ENCODE data around the gene PDK2. TPM values are rescaled to one million over a fixed set of nuclear protein-coding genes. Genes with fewer than 3 reads are reported as not detected.

Gene PDK2
- total RNA-seq, 4 donors from 2014 or later = 37.9 to 77.7 (median 49.8) TPM

GRCh38 chr17:50149091-50149416 is 53.9 kb downstream of the PDK2 start:
- peaks cover 0 to 83% (median 43%) of the 10 kb centered on the region in 4 donors for H3K4me1 ChIP-seq
- whole genome bisulfite sequencing, 2 donors = 0 to 1% methylated on average over 13 to 25 of the region's 30 CpGs
- peak overlapping the region; percentile 81 to 94 (median 90) for H3K27ac ChIP-seq
- no peak for TF ChIP-seq CTCF (IDR thresholded peaks at IDR 0.05)
- TF ChIP-seq POLR2A (IDR thresholded peaks at IDR 0.05) = no peak
- TF ChIP-seq EP300 (IDR thresholded peaks at IDR 0.05) = no peak
- H3K4me3 ChIP-seq = peak overlapping the region; percentile 72 to 96 (median 93)
- H3K9me3 ChIP-seq = no peaks in the 10 kb centered on the region
- H3K36me3 ChIP-seq = peaks cover 0 to 10% (median 0%) of the 10 kb centered on the region in 3 donors
- DNase-seq (ENCODE audit: low spot score in 2 of 2) = no peak
- H3K27me3 ChIP-seq = no peaks in the 10 kb centered on the region

GRCh38 chr17:50149417-50150353 is 54.5 kb downstream of the PDK2 start:
- H3K9me3 ChIP-seq = no peaks in the 10 kb centered on the region
- H3K27me3 ChIP-seq = no peaks in the 10 kb centered on the region
- peaks cover 0 to 3% (median 0%) of the 10 kb centered on the region in 3 donors for H3K36me3 ChIP-seq
- H3K27ac ChIP-seq = peak overlapping the region; percentile 81 to 94 (median 90)
- peak overlapping the region; percentile 72 to 96 (median 93) for H3K4me3 ChIP-seq
- peaks cover 0 to 83% (median 42%) of the 10 kb centered on the region in 4 donors for H3K4me1 ChIP-seq
- TF ChIP-seq CTCF (IDR thresholded peaks at IDR 0.05) (peak in 4 of 5 experiments; percentile 10 to 51 (median 26)), POLR2A (IDR thresholded peaks at IDR 0.05) (no peak)
- 0 to 1% methylated on average over 23 to 48 of the region's 123 CpGs for WGBS, 2 donors
- DNase-seq (ENCODE audit: low spot score in 2 of 2) = no peak

GRCh38 chr17:50150354-50151040 is 55.3 kb downstream of the PDK2 start, which contains the start of gene PPP1R9B:
TSS of gene PPP1R9B (minus strand) at chr17:50150677. CDS start at chr17:50150513, 164 bp downstream.
- Histone ChIP-seq H3K36me3 (no peaks in the 10 kb centered on the region), H3K4me1 (peaks cover 0 to 83% (median 38%) of the 10 kb centered on the region in 4 donors), H3K27ac (peak within 1 kb of the TSS; percentile 81 to 94 (median 90)), H3K4me3 (peak within 1 kb of the TSS; percentile 72 to 96 (median 93)), H3K9me3 (no peaks in the 10 kb centered on the region), H3K27me3 (no peaks in the 10 kb centered on the region)
- no peak for TF ChIP-seq POLR2A (IDR thresholded peaks at IDR 0.05)
- no peak for TF ChIP-seq EP300 (IDR thresholded peaks at IDR 0.05)
- no peak for TF ChIP-seq CTCF (IDR thresholded peaks at IDR 0.05)
- DNase-seq (ENCODE audit: low spot score in 2 of 2) = no peak
- 0% methylated on average over 30 to 63 of the region's 69 CpGs for WGBS, 2 donors

GRCh38 chr17:50151041-50151936 is 56.1 kb downstream of the PDK2 start:
- TF ChIP-seq EP300 (IDR thresholded peaks at IDR 0.05) = peak in 1 of 2 donors; percentile 76
- TF ChIP-seq CTCF (IDR thresholded peaks at IDR 0.05) = peak; percentile 66 to 81 (median 73)
- peak; percentile 39 to 56 for TF ChIP-seq POLR2A (IDR thresholded peaks at IDR 0.05)

More at GRCh38 chr17:50151041-50151936, 56.1 kb downstream of the PDK2 start:
- Histone ChIP-seq H3K4me3 (peak overlapping the region; percentile 72 to 96 (median 93)), H3K27ac (peak overlapping the region; percentile 81 to 94 (median 90)), H3K4me1 (peaks cover 0 to 81% (median 33%) of the 10 kb centered on the region in 4 donors), H3K36me3 (no peaks in the 10 kb centered on the region), H3K27me3 (no peaks in the 10 kb centered on the region), H3K9me3 (no peaks in the 10 kb centered on the region)
- peak; percentile 74 to 82 for DNase-seq (ENCODE audit: low spot score in 2 of 2)
- WGBS, 2 donors = 0% methylated on average over 30 to 39 of the region's 40 CpGs
